GM19328 (cell line): ENCODE data around the gene MAN2A1.
A peak's percentile ranks its signal among the peaks of the same experiment; 100 is the strongest.
"Not testable (repeated sequence)": the region's sequence is repeated elsewhere in the genome, so short reads cannot be mapped to it uniquely, and the experiment has no call there.

ENCODE experiments used
- ATAC-seq: cut with Tn5 transposase; IDR thresholded peaks from one replicate; pipeline ENCODE4 v1.9.1; 2021; ENCODE audit warnings: mild to moderate bottlenecking, moderate library complexity; ENCODE audit not compliant: unreplicated experiment

Gene MAN2A1

DNA sequence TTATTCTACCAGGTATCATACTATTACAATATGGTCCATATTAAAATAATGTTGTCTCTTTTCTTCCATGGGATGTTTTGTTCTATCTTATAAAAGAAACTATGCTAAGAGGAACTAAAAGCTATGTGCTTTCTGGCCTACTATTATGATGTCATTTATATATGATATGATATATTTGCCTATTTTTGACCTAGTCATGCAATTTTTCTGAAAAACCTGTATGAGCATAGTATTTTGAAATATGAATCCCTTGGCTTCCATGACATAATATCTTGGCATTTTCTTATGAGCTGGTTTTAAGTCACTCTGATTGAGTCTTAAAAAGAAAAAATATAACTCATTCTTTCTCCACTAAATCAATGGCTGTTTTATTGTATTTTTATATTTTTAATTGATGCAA, 60.7 kb downstream of the MAN2A1 start:
- ATAC-seq: no peak

GRCh38 chr5:109753279-109753678, 63.6 kb downstream of the MAN2A1 start:
- no peak for ATAC-seq

DNA sequence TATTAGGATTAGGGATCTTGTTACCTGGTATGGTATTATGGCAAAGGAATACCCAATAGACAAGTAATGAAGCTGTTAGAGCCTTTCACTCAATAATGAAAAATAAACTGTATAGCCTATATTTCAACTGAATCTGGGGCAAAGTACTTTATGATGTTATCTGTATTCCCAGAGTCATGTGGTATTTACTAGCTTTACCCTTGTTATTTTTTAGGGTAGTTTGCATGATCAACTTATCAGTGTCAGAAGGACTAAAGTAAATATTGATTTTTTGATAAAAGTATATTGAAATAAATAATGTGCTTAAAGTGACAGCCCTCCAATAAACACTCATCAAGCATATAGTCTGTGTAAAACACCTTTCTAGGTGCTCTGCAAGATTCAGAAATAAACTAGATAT, 64.6 kb downstream of the MAN2A1 start:
- no peak for ATAC-seq

- no peak for ATAC-seq
These were observed 66.0 kb downstream of the MAN2A1 start for GRCh38 chr5:109755761-109756160.

GRCh38 chr5:109756543-109757185, 66.9 kb downstream of the MAN2A1 start:
- ATAC-seq: no peak

DNA sequence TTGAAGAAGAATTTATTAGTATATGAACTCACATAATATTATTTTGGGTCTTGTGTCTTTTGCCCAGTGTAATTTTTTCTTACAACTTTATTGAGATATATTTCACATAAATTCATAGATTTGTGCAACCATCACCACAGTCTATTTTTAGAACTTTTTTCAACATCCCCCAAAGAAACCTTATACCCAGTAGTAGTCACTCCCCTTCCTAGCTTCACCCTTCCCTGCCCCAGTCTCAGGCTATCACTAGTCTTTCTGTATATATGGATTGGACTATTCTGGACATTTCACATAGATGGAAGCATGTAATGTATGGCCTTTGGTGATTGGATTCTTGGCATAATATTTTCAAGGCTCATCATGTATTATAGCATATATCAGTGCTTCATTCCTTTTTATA, 67.8 kb downstream of the MAN2A1 start:
- ATAC-seq: no peak

DNA sequence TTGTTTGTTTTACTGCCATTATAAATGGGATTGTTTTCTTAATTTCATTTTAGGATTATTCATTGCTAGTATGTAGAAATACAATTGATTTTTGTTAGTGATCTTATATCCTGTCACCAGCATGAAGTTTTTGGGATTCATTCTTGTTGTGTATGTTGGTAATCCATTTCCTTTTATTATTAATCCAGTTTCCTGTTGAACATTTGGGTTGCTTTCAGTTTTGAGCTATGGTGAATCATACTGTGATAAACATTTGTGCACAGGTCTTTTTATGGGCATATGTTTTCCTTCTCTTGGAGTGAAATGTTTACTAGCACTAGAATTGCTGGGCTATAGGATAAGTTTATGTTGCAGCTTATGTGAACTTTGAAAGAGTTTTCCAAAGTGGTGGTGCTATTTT, 69.6 kb downstream of the MAN2A1 start:
- ATAC-seq: no peak

DNA sequence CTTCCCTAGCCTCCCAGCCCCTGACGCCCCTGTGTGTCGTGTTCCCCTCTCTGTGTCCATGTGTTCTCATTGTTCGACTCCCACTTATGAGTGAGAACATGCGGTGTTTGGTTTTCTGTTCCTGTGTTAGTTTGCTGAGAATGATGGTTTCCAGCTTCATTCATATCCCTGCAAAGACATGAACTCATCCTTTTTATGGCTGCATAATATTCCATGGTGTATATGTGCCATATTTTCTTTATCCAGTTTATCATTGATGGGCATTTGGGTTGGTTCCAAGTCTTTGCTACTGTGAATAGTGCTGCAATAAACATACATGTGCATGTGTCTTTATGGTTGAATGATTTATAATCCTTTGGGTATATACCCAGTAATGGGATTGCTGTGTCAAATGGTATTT, 70.4 kb downstream of the MAN2A1 start:
- not testable (repeated sequence) for ATAC-seq

GRCh38 chr5:109762821-109763220, 73.1 kb downstream of the MAN2A1 start:
- ATAC-seq: no peak

DNA sequence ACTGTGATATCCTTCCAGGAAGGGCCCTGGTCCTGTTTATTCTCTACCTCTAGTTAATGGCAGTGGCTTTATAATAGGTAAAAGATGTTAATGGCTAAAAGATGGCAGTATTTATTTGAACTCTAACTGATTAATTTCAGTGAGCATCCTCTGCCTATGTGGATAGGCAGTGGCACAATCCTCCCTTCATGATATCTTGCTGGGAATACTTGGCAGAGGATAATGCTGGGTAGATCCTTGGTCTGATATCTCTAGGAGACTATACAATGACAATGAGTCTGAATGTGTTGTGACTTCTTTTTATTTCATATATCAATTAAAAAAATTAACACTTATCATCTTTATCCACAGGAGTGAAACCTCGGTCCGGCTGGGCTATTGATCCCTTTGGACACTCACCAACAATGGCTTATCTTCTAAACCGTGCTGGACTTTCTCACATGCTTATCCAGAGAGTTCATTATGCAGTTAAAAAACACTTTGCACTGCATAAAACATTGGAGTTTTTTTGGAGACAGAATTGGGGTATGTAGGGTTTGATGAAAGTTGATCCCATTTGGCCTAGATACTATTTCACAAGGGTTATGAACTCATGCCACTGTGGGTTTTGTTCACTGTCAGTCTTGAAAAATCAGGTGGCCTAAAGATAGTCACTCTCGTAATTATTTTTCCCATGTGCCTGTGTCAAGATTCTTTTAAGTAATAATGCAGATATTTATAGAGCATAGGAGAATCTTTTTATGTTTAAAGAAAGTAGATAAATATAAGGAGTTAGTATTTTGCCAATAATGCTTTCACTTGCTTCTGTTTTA, 77.7 kb downstream of the MAN2A1 start:
- ATAC-seq: no peak

DNA sequence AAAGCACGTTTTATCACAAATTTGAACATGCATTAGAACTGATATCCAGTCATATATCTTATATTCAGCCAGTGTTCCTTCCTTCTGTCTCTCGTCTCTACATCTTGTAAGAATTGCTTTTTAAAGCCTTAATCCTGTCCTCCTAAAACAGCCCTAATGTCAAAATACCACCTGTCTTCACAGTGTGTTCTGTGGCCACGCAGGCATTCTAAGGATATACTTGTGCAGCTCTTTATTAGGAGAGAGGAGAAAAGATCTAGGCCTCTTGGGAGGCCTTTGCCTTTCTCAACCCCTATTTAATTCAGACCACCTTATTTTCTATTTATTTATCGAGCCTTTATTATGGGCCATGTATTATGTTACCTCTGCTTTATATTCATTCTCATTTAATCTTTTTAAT, 78.3 kb downstream of the MAN2A1 start:
- no peak for ATAC-seq

- no peak for ATAC-seq
These were observed 80.0 kb downstream of the MAN2A1 start for GRCh38 chr5:109769597-109770291.

GRCh38 chr5:109775130-109775529, 85.4 kb downstream of the MAN2A1 start:
- no peak for ATAC-seq

DNA sequence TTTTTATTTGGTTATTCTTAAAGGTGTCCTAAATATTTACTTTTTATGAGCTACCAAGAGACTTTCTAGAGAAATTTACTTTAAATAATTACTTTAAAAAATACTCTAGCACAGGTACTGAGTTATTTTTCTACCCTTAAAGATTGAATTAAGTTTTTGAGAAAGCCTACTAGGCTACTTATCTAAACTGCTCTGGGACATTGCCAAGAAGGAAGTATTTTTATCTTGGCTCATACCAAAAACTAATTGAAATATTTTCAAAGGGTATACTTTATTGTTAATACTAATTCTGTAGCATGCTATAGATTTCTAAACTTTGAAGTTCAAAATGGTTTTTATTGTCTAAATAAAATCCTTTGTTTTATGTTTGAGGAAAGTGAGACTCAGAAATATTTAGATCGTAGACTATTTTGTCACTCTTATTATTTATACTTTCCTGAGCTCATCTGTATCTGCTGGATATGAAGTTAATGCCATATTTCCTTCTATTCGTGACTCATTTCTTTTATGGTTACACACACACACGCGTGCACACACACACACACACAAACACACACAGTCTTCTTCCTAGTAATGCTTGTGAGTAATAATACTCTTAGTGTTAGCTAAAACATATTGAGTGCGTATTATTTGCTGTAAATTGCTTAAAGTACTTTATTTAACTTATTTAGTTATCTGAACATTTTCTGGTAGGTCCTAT, 89.5 kb downstream of the MAN2A1 start:
- ATAC-seq: no peak

- no peak for ATAC-seq
These were observed 95.0 kb downstream of the MAN2A1 start for GRCh38 chr5:109784687-109785086.

- ATAC-seq: no peak
These were observed 96.6 kb downstream of the MAN2A1 start for GRCh38 chr5:109786206-109786855.

GRCh38 chr5:109788596-109788995, 98.9 kb downstream of the MAN2A1 start:
- peak; percentile 84 for ATAC-seq

- no peak for ATAC-seq
These were observed 102.9 kb downstream of the MAN2A1 start for GRCh38 chr5:109792613-109793012.

DNA sequence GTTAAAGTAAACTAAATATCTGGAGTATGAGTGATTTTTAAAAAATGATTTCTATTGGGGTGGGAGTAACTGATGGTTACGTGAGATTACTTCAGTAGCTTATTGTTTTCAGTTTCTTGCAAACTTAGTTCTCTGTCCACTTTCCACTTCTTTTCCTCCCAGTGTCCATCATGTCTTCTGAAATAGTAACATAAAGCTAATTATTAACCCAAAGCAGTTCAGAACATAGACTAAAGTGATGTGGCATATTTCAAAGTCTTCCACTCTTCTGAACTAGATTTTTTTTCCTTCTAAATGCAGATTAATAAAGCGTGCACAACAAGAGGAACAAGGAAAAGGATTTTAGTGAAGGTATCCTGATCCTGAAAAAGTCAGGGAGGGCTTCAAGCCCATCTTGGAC, 114.1 kb downstream of the MAN2A1 start:
- ATAC-seq: no peak

GRCh38 chr5:109805472-109805871, 115.7 kb downstream of the MAN2A1 start:
- no peak for ATAC-seq

DNA sequence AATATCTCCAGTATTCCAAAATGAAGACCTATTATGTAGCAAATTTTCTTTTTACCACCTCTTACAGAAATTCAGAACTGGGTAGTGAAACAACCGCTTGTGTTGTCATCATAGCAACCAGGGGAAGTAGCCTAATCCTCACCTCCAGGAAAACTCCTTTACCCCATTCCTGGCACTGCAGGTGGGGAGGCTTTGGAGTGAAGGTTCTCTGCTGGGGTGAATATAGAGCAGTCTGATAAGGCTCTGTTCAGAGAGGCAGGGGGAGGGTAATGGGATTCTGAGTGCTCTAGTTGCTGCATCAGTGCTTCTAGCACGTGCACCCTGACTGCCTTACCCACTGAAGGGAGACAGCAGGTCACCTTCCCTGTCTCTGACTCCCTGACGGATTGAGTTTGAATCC, 116.2 kb downstream of the MAN2A1 start:
- ATAC-seq: no peak
